ENCODE data around the gene RARRES1. TPM values are rescaled to one million over a fixed set of nuclear protein-coding genes. Genes with fewer than 3 reads are reported as not detected.

Gene RARRES1
- 2.4 TPM for polyA plus RNA-seq (2013)

- H3K36me3 ChIP-seq (ENCODE audit: control insufficient read depth in 4 of 4, insufficient read depth in 4 of 4, low read length in 3 of 4), result no peaks in the 10 kb centered on the region
- 6% methylated on average over 74 of the region's 101 CpGs for WGBS (ENCODE audit: insufficient coverage)
- ChIA-PET CTCF (no interaction called here), POLR2A (interaction anchor here (0.5 kb wide), 1 partner anchor 24 kb away, joined by 4 read pairs; no protein-coding TSS in a partner anchor)
- peaks cover 7 to 21% (median 14%) of the 10 kb centered on the region in 4 experiments for H3K4me1 ChIP-seq (ENCODE audit: control extremely low read depth in 1 of 4, control insufficient read depth in 4 of 4, insufficient read depth in 4 of 4, low read length in 3 of 4)
- H3K27me3 ChIP-seq (replicated peaks in 2 of 5; ENCODE audit: control insufficient read depth in 4 of 5, insufficient read depth in 5 of 5, low read length in 4 of 5), result peaks cover 0 to 8% (median 4%) of the 10 kb centered on the region in 5 experiments
- H3K9me3 ChIP-seq (ENCODE audit: control extremely low read depth in 1 of 5, control insufficient read depth in 4 of 5, insufficient read depth in 2 of 5, low read depth in 1 of 5, low read length in 4 of 5), result peaks cover 0 to 10% (median 8%) of the 10 kb centered on the region in 5 experiments
- no peak within 1 kb of the TSS for H3K27ac ChIP-seq (ENCODE audit: insufficient read depth in 1 of 2, low read depth in 1 of 2, low read length in 2 of 2, poor library complexity in 1 of 2, severe bottlenecking in 2 of 2)
- peak within 1 kb of the TSS; percentile 4 to 71 (median 63) for H3K4me3 ChIP-seq (ENCODE audit: control insufficient read depth in 1 of 7, extremely low read depth in 1 of 7, insufficient read depth in 4 of 7, low read depth in 2 of 7, low read length in 6 of 7)
- DNase-seq, result peak in 2 of 3 donors; percentile 40 to 68
Observed at GRCh38 chr3:158731938-158732855, at the start of gene RARRES1. Gene RARRES1, minus strand, starts transcription at chr3:158732457. Its CDS starts 42 bp downstream, at chr3:158732415.

GRCh38 chr3:158781849-158782248 lies 49.6 kb upstream of the RARRES1 start:
- Histone ChIP-seq H3K4me1 (ENCODE audit: control extremely low read depth in 1 of 4, control insufficient read depth in 4 of 4, insufficient read depth in 4 of 4, low read length in 3 of 4) (no peaks in the 10 kb centered on the region), H3K4me3 (ENCODE audit: control insufficient read depth in 1 of 7, extremely low read depth in 1 of 7, insufficient read depth in 4 of 7, low read depth in 2 of 7, low read length in 6 of 7) (no peak overlapping the region), H3K36me3 (ENCODE audit: control insufficient read depth in 4 of 4, insufficient read depth in 4 of 4, low read length in 3 of 4) (no peaks in the 10 kb centered on the region), H3K9me3 (ENCODE audit: control extremely low read depth in 1 of 5, control insufficient read depth in 4 of 5, insufficient read depth in 2 of 5, low read depth in 1 of 5, low read length in 4 of 5) (no peaks in the 10 kb centered on the region), H3K27ac (ENCODE audit: insufficient read depth in 1 of 2, low read depth in 1 of 2, low read length in 2 of 2, poor library complexity in 1 of 2, severe bottlenecking in 2 of 2) (no peak overlapping the region), H3K27me3 (replicated peaks in 2 of 5; ENCODE audit: control insufficient read depth in 4 of 5, insufficient read depth in 5 of 5, low read length in 4 of 5) (no peaks in the 10 kb centered on the region)
- DNase-seq, result no peak
- no CpG with 5 or more reads among the region's 1 CpG for WGBS (ENCODE audit: insufficient coverage)
- POLR2A ChIA-PET, result no interaction called here
- CTCF ChIA-PET, result no interaction called here

GRCh38 chr3:158781191-158781590 lies 48.9 kb upstream of the RARRES1 start:
- Histone ChIP-seq H3K27ac (ENCODE audit: insufficient read depth in 1 of 2, low read depth in 1 of 2, low read length in 2 of 2, poor library complexity in 1 of 2, severe bottlenecking in 2 of 2) (no peak overlapping the region), H3K9me3 (ENCODE audit: control extremely low read depth in 1 of 5, control insufficient read depth in 4 of 5, insufficient read depth in 2 of 5, low read depth in 1 of 5, low read length in 4 of 5) (no peaks in the 10 kb centered on the region), H3K27me3 (replicated peaks in 2 of 5; ENCODE audit: control insufficient read depth in 4 of 5, insufficient read depth in 5 of 5, low read length in 4 of 5) (no peaks in the 10 kb centered on the region), H3K4me1 (ENCODE audit: control extremely low read depth in 1 of 4, control insufficient read depth in 4 of 4, insufficient read depth in 4 of 4, low read length in 3 of 4) (no peaks in the 10 kb centered on the region), H3K4me3 (ENCODE audit: control insufficient read depth in 1 of 7, extremely low read depth in 1 of 7, insufficient read depth in 4 of 7, low read depth in 2 of 7, low read length in 6 of 7) (no peak overlapping the region), H3K36me3 (ENCODE audit: control insufficient read depth in 4 of 4, insufficient read depth in 4 of 4, low read length in 3 of 4) (no peaks in the 10 kb centered on the region)
- ChIA-PET POLR2A (no interaction called here), CTCF (interaction anchor here (1.6 kb wide), 1 partner anchor 8 kb away, joined by 5 read pairs; no protein-coding TSS in a partner anchor)
- 100% methylated on average over 1 of the region's 2 CpGs for WGBS (ENCODE audit: insufficient coverage)
- no peak for DNase-seq

DNA sequence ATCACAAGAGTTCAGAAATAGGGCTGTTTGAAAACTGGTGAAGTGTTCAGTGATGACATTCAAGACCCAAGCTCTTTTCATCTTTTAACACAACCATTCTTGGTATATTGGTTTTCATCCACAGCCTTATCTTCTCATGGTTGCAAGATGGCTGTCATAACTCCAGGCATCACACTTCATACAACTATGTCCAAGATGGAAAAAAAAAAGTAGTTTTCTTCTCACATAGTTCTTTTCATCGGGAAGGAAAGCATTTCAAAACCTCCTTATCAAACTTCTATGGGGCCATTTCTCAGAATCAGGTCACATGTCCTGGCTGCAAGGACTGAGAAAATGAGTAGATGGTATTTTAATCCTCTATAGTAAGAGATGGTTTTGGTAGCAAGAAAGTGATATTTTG lies 48.5 kb upstream of the RARRES1 start:
- Histone ChIP-seq H3K27ac (ENCODE audit: insufficient read depth in 1 of 2, low read depth in 1 of 2, low read length in 2 of 2, poor library complexity in 1 of 2, severe bottlenecking in 2 of 2) (no peak overlapping the region), H3K27me3 (replicated peaks in 2 of 5; ENCODE audit: control insufficient read depth in 4 of 5, insufficient read depth in 5 of 5, low read length in 4 of 5) (no peaks in the 10 kb centered on the region), H3K36me3 (ENCODE audit: control insufficient read depth in 4 of 4, insufficient read depth in 4 of 4, low read length in 3 of 4) (no peaks in the 10 kb centered on the region), H3K4me3 (ENCODE audit: control insufficient read depth in 1 of 7, extremely low read depth in 1 of 7, insufficient read depth in 4 of 7, low read depth in 2 of 7, low read length in 6 of 7) (no peak overlapping the region), H3K4me1 (ENCODE audit: control extremely low read depth in 1 of 4, control insufficient read depth in 4 of 4, insufficient read depth in 4 of 4, low read length in 3 of 4) (no peaks in the 10 kb centered on the region), H3K9me3 (ENCODE audit: control extremely low read depth in 1 of 5, control insufficient read depth in 4 of 5, insufficient read depth in 2 of 5, low read depth in 1 of 5, low read length in 4 of 5) (no peaks in the 10 kb centered on the region)
- ChIA-PET POLR2A (no interaction called here), CTCF (interaction anchor here (0.6 to 1.6 kb wide), 4 partner anchors 9 to 1253 kb away, joined by 3 to 6 read pairs (median 4); no protein-coding TSS in a partner anchor)
- DNase-seq, result no peak
- no CpG with 5 or more reads among the region's 1 CpG for WGBS (ENCODE audit: insufficient coverage)

DNA sequence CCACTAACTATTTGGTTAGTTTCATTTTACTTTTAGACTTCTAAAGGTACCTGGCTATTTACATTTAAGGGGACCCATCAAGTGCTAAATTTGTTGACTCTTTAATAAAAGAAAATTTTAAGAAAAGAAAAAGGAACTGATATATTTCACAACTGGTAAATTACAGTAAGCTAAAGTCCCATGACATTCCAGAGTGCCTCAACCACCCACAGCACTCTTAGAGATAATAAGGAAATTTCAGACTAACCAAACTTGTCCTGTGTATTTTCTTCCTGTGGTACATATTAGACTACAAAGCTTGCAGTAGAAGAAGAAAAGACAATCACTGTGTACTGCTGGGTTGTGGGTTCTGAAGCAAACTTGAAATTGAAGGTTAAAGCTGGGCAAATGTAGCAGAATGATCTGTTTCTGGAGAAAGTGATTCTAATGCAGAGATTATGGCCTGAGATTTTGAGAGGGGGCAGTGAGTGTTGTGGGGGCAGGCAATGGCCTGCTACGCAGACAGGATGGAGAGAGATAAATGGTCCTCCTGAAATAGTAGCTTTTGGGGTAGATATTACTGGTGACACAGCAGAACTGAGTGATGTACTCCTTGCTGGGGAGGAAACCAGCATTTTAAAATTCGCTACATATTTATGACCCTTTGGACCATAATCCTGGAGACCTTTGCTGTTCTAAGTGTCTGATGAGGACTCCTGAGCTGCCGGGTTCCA lies 45.1 kb upstream of the RARRES1 start:
- DNase-seq, result no peak
- no peaks in the 10 kb centered on the region for H3K4me1 ChIP-seq (ENCODE audit: control extremely low read depth in 1 of 4, control insufficient read depth in 4 of 4, insufficient read depth in 4 of 4, low read length in 3 of 4)
- H3K4me3 ChIP-seq (ENCODE audit: control insufficient read depth in 1 of 7, extremely low read depth in 1 of 7, insufficient read depth in 4 of 7, low read depth in 2 of 7, low read length in 6 of 7), result no peak overlapping the region
- H3K9me3 ChIP-seq (ENCODE audit: control extremely low read depth in 1 of 5, control insufficient read depth in 4 of 5, insufficient read depth in 2 of 5, low read depth in 1 of 5, low read length in 4 of 5), result no peaks in the 10 kb centered on the region
- ChIA-PET CTCF (interaction anchor here (1.3 to 2.7 kb wide), 6 partner anchors 12 to 119 kb away, joined by 4 to 14 read pairs (median 7); partner anchors contain the start of gene MFSD1), POLR2A (no interaction called here)
- no peaks in the 10 kb centered on the region for H3K36me3 ChIP-seq (ENCODE audit: control insufficient read depth in 4 of 4, insufficient read depth in 4 of 4, low read length in 3 of 4)
- H3K27ac ChIP-seq (ENCODE audit: insufficient read depth in 1 of 2, low read depth in 1 of 2, low read length in 2 of 2, poor library complexity in 1 of 2, severe bottlenecking in 2 of 2), result no peak overlapping the region
- 94% methylated on average over 3 of the region's 3 CpGs for WGBS (ENCODE audit: insufficient coverage)
- H3K27me3 ChIP-seq (replicated peaks in 2 of 5; ENCODE audit: control insufficient read depth in 4 of 5, insufficient read depth in 5 of 5, low read length in 4 of 5), result no peaks in the 10 kb centered on the region

DNA sequence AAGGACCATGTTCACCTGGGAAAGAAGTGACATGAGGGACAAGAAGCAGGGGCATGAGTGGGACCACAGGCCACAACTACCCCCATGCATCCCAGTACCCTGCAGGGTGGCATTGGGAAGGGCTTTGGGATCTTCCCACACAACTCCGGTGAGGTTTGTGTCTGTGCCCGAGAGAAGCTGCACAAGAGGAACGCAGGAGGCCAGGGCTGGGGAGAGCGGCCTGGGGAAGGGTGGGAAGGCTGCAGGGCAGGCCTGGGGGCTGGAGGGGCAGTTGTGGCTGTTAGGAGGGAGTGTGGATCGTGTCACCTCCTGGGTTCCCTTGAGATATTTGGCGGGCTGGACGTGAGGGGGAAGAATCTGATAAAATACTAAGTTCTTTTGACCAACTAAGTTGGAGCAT lies 44.3 kb upstream of the RARRES1 start:
- Histone ChIP-seq H3K9me3 (ENCODE audit: control extremely low read depth in 1 of 5, control insufficient read depth in 4 of 5, insufficient read depth in 2 of 5, low read depth in 1 of 5, low read length in 4 of 5) (no peaks in the 10 kb centered on the region), H3K4me1 (ENCODE audit: control extremely low read depth in 1 of 4, control insufficient read depth in 4 of 4, insufficient read depth in 4 of 4, low read length in 3 of 4) (no peaks in the 10 kb centered on the region), H3K27me3 (replicated peaks in 2 of 5; ENCODE audit: control insufficient read depth in 4 of 5, insufficient read depth in 5 of 5, low read length in 4 of 5) (no peaks in the 10 kb centered on the region), H3K27ac (ENCODE audit: insufficient read depth in 1 of 2, low read depth in 1 of 2, low read length in 2 of 2, poor library complexity in 1 of 2, severe bottlenecking in 2 of 2) (no peak overlapping the region), H3K4me3 (ENCODE audit: control insufficient read depth in 1 of 7, extremely low read depth in 1 of 7, insufficient read depth in 4 of 7, low read depth in 2 of 7, low read length in 6 of 7) (no peak overlapping the region), H3K36me3 (ENCODE audit: control insufficient read depth in 4 of 4, insufficient read depth in 4 of 4, low read length in 3 of 4) (no peaks in the 10 kb centered on the region)
- CTCF ChIA-PET, result interaction anchor here (1.3 to 2.7 kb wide), 4 partner anchors 13 to 49 kb away, joined by 6 to 14 read pairs (median 10); partner anchors contain the start of gene MFSD1
- 96% methylated on average over 7 of the region's 7 CpGs for WGBS (ENCODE audit: insufficient coverage)
- POLR2A ChIA-PET, result no interaction called here
- DNase-seq, result no peak

Data from common myeloid progenitor, CD34-positive (primary cell).